Stimulated activated naive CD4-positive, alpha-beta T cell (primary cell): Measurements from ENCODE around the gene FRRS1.
"Not testable (repeated sequence)": the region's sequence is repeated elsewhere in the genome, so short reads cannot be mapped to it uniquely, and the experiment has no call there.

Experiments used
- DNase-seq, 6 experiments: peaks; one replicate each; lab custom pipeline; 2025; lab: John Stamatoyannopoulos, UW

Gene FRRS1

DNA sequence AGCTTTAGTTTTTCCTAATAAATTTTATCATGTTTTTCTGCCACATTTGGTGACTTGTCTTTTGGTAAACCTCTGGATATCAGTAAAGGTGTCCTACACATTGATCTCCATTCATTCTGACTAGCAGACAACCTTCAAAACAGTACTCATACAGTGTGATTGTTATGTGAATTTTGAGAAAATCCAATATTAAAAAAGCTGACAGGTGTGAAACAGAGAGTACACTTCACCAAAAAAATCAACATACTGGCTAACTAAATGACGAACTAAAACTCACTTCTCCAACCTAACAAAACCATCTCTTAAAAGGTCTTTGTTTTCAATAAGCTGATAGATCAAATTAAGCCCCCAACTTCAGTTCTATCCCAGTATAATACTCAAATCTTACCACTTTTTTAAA, 1.5 kb downstream of the FRRS1 start:
- no peak for DNase-seq

DNA sequence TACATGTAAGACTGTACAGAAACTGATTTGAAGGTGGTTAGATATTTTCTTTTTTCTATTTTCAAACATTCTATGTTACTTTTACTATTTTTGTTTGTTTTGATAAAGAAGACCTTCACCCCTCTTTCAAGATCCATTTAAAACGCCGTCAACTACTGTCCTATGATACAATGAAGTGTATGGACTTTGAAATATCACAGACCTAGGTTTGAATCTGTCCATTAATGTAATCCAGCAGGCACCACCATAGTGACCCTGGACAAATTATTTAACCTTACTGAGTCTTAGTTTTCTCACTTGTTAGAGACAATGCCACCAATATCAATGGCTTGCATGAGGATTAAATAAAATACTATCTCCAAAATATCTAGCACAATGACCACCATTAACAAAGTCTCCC, 2.0 kb downstream of the FRRS1 start:
- DNase-seq: no peak

DNA sequence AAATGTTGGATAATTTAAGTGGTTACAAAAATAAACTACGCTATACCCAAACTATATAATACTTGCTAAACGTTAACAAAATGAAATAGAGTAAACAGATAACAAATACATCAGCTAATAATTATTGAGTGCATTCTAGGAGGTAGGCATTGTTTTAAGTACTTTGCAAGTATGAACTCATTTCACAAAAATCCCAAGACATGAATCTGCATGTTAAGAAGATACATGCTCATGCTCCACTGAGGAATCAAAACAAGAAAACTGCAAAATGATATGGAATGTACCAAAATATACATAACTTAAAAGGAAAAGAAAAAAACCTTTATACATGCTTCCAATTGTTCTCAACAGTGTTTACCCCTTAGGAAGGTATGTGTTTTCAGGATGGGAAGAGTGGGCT, 2.5 kb downstream of the FRRS1 start:
- DNase-seq: no peak

DNA sequence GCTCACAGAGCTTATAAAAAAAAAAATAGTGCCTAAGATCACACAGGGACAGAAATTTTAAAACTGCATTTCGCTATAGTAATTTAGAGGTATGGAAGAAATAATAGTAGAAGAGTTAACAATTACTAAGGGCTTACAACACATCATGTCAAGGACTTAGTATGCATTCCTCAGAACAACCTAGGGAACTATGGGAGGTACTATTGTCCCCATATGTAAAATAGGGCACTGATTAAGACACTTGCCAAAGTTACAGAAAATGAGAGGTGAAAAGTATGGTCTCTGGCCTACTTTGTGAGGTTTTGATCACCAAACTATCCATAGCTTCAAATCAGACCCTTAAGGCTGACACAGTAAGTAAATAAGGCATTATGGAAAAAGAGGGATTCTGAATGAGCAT, 4.7 kb downstream of the FRRS1 start:
- no peak for DNase-seq

DNA sequence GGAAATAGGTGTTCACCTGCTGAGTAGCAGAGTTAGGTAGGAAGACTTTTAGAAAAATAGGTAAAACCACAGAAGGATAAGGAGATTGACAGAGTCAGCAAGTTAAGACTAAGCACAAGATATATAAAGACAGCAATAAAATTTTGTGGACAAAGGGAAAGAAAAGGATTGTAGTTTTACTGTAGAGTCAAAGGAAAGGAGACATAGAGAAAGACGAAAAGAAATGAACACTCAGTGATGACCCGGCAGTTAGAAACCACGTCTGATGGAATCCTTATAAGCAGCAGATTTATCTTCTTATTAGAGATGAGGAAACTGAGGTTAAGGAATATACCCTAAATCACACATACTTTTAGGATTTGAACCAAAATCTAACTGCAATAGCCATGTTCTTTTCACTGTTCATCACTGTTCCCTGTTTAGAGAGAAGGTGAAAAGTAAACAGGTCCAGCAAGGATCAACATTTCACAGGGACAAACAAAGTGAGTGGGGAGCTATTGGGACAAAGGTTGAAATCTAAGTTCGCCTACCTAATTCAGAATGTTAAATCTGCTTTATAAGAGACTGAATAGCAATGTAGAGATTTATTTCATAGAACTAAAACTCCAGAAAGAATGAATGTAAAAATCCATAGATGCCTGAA, 6.8 kb downstream of the FRRS1 start:
- no peak for DNase-seq

DNA sequence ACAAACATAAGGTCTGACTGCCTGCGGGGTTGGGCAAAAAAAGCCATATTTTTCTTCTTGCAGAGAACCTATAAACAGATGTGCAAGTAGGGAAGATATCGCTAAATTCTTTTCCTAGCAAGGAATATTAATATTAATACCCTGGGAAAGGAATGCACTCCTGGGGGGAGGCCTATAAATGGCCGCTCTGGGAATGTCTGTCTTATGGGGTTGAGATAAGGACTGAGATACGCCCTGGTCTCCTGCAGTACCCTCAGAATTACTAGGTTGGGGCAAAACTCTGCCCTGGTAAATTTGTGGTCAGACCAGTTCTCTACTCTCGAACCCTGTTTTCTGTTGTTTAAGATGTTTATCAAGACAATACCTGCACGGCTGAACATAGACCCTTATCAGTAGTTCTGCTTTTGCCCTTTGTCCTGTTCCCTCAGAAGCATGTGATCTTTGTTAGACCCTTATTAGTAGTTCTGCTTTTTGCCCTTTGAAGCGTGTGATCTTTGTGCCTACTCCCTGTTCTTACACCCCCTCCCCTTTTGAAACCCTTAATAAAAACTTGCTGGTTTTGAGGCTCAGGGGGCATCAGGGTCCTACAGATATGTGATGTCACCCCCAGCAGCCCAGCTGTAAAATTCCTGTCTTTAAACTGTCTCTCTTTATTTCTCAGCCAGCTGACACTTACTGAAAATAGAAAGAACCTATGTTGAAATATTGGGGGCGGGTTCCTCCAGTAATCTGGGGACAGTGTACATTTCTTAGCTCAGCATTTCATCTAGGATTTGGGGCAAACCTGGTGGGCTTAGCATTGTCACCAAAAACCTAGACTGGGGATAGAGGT, 7.5 kb downstream of the FRRS1 start:
- DNase-seq: not testable (repeated sequence)

DNA sequence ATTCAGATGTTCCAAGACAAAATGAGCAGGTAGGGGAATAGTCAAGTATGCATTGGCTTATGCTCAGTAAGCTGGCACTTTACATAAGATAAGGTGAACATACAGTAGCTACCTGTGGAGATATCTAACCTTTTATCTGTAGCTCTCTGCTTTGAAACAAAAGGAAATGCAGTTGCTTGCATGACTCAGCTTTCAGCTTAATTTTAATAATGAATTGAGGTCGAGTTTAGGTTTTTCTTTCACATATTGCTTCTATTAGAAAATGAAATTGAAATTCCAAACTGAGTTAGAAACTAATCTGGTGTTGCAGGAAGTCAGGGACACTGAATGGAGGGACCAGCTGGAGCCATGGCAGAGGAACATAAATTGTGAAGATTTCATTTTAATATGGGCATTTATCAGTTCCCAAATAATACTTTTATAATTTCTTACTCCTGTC, 8.3 kb downstream of the FRRS1 start:
- no peak for DNase-seq

DNA sequence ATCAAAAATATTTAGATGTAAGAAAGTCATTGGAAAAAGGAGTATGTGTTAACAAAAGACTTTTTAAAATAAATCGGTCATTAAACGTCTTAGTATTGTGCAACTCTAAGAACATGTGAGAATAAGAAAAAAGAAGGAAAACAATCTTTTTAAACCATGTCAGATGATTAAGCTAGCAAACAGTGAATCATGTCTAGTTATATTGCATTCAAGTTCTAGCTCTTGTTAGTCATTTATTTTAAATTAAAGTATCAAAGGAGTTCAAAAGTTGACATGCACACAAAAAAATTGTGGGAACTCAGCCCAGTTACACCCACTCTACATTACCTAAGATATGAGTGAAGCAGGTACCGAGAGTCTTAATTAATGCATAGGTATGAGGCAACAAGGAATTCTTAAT, 9.8 kb downstream of the FRRS1 start:
- no peak for DNase-seq

DNA sequence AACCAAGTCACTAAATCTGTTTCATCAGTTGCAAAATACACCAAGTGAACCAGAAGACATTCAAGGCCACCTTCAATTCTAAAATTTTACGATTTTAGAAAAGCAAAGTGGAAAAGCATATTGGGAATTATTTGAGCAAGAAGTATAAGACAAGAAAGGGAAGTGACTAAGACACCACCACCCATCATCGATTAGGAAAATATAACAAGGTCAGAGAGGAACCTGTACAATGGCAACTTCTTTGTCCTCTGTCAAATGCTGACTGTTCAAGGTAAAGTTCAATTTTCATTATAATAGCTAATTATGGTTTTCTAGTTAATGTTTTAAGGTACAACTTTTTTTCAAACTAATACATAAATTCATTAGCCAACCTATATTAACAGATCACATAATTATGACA, 10.8 kb downstream of the FRRS1 start:
- no peak for DNase-seq

DNA sequence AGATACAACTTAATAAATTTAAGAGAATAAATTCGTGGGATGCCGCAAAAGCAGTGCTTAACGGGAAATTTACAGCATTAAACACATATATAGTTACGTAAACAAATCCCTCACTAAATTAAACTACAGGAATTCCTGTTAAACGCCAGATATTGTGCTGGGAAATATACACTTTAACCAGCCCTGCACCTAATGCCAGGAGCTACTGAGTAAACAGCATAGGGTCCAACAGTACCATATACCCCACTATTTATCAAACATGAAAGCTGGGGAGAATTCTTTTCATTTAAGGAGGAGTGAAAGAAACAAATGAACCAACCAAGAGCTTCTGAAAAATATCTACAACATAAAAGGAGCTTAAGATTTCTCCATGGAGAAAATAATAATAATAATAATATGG, 11.7 kb downstream of the FRRS1 start:
- no peak for DNase-seq

DNA sequence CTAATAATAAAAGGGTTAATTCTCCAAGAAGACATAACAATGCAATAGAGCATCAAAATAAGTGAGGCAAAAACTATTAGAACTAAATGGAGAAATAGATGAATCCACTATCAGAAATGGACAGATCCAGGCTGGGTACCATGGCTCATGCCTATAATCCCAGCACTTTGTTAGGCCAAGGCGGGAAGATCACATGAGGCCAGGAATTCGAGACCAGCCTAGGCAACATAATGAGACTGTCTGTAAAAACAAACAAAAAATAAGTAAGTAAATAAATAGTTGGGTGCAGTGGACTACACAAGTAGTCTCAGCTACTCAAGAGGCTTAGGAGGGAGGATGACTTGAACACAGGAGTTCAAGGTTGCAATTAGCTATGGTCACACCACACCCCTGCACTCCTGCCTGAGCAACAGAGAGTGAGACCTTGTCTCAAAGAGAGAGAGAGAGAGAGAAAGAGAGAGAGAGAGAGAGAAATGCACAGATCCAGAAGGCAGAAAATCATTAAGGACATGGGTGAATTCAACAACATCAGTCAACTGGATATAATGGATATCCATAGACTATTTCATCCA, 12.3 kb downstream of the FRRS1 start:
- DNase-seq: no peak

DNA sequence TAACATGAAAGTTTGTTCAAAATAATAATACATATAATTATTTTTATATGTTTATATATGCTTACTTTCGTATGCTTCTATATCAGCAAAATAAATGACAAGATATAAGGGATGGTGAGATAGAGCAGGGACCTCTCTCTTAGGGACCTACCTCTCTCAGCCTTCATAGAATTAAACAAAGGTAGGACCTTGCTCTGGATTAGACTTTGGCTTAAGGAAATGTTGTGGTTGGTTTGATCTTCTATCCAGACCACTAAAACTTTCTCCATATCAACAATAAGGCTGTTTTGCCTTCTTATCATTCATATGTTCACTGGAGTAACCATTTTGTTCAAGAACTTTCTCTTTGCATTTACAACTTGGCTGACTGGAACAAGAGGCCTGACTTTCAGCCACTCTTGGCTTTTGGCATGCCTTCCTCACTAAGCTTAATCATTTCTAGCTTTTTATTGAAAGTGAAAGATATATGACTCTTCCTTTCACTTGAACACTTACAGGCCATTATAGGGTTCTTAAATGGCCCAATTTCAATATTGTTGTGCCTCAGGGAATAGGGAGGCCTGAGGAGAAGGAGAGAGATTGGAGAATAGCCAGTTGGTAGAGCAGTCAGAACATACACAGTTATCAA, 14.4 kb downstream of the FRRS1 start:
- no peak for DNase-seq

DNA sequence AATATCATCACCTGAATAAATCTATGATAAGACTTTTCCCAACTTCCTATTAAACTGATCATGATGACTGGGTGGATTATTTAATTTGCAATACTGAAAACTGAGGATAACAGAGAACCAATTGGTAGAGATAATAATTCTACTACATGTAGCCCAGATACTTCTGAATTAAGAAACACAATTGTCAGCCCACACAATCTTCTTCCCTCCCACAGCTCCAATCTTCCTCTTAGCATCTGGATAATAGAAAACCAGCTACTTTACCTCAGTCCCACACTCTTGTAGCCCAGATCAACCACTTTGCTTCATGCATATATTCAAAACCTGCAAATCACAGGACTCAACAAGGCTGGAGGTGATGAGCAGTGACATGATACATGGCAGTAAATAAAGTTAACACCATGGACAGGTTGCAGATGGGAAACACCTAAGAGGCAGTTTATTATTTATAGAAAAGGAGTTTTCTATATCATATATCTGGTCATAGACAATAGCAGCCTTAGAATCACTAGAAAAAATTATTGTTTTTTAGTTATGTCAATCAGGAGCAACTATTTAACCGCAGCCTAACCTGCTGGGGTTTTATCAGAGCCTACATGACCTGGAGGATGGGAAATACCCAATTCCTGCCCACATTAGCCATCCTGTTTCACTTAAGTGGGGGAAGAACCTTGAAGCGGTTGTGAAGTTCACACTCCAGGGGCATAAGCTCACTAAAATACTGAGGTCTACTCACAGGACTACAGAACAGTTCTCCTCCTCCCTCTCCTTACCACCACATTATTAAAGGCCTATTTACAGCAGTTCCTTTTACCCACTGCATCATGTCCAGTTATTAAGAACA, 16.7 kb downstream of the FRRS1 start:
- no peak for DNase-seq

DNA sequence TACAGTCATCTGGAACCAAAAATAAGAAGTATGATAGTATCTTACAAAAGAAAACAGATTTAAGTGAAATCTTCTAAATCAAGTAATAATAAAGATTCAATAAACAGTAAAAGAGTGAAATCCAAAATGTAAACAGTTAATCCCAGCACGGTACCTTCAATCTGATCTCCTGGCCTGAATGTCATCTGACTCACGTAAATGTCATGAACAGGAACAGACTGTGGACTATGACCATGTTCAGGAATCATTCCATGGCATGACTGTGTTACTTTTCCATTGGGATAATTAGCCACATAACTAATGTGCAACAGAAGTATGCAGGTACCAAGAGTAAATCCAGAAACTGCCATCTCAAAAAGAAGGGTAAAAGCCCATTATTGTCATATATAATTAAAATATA, 18.0 kb downstream of the FRRS1 start:
- no peak for DNase-seq

DNA sequence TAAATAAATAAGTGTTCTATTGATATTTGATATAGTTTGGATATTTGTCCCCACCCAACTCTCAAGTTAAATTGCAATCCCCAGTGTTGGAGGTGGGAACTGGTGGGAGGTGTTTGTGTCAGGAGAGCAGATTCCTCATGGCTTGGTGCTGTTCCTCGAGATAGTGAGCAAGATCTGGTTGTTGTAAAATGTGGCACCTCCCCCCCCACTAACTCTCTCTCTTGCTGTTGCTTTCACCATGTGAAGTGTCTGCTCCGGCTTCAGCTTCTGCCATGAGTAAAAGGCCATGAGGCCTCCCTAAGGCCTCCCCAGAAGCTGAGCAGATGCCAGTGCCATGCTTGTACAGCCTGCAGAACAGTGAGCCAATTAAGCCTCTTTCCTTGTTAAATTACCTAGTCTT, 20.8 kb downstream of the FRRS1 start:
- DNase-seq: no peak

DNA sequence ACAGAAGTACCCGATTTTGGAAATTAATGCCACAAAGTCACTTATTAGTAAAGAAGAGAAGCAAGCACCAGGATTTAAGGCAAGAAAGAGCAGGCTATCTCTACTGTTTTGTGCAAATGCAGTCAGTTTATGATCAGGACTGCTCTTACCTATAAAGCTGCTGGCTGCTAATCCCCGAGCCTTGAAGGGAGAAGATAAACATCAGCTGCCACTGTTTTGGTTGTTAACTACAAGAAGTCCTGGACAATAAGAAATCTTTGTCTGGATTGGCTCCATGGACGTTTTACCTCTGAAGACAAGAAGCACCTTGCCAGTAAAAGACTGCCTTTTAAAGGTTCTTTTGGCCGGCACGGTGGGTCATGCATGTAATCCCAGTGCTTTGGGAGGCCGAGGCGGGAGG, 21.4 kb downstream of the FRRS1 start:
- no peak for DNase-seq

DNA sequence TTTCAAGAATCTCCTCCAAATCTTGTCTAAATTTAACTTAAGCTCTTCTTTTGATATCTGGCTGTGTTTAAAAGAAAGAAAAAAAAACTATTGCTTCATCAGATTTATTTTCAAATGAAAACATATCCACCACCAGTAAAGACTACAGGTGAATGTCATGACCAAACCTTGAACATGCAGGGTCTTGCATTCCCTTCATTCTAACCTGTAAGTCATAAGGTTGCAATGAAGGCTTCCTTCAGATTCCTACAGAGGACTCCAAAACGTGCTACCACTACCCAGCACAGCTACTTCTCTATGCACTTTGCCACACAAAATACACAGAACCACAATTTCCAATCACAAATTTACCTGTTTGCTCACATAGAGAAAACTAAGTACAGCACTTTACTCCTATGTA, 26.3 kb downstream of the FRRS1 start:
- DNase-seq: no peak

DNA sequence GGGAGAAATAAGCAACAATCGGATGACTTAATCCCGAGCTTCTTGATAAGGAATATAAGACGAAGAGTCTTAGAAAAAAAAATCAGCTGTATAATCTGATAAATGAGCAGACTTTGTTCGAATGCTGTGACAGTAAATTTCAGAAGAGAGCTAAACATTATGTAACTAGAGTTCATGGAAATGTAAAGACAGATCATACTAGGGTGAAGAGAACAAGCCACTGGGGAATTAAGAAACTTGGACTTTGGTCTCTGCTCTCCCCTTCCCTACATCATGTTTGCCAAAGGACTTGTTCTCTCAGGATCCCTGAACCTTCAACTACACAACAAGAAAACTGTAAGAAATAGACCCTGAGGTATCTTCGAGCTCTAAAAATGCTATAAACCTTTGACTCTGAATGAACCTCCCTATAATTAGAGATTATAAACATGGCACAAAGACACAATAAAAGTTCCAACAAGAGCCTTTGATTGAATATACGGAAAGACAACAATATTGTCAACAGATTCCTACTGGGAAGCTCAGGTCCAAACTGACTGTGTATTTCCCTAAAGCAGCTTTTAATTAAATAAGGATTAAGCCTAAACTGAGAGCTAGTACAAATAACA, 27.5 kb downstream of the FRRS1 start:
- DNase-seq: no peak

DNA sequence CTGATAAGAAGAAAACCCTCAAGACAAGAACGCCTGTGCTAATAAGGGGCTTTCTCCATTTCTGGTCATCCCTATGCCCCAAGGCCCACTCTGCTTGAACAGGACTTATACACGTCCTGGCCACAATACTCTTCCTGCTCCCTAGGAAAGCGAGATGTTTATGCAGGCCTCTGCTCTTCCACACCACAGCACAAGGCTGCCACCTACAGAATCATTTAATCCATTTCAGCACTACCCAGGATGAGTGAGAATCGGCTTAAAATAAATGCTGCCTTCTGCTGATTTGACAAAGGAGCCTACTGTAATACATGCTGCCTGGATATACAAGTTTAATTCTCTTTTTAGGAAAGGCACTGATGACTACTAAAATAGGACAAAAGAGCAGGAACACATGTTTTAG, 29.4 kb downstream of the FRRS1 start:
- DNase-seq: no peak

DNA sequence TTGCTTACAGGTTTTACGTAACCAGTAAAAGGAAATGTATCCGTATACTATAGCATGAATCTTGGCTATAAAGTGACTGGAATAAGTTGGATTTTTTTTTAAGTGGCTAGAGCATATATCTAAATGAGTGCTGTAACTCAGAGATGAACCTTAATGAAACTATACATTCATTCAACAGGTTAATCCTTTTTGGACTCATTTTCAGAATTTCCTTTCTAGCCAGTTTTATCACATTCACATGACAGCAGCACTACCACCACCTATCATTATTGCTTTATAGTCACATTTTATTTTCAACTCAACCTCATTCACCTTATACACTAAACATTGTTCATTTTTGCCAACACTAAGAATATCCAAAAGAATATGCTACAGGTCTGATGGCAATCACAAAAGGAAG, 30.6 kb downstream of the FRRS1 start:
- DNase-seq: no peak

DNA sequence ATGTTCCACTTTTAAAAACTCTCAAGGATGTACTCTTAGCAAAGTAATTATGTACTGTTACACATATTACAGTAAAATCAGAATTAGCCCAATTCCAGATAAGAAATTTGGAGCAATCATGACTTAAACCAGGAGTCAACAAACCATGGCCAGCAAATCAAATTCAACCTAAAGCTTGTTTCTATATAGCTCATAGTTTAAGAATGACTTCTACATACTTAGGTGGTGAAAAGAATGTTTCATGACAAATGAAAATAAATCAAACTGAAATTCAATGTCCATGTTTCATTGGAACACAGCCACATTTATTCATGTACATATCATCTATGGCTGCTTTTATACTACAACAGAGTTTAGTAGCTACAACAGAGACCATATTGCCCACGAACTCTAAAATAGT, 35.1 kb downstream of the FRRS1 start:
- DNase-seq: no peak
